GM21515 (cell line): ENCODE results near the gene EML1.

Experiments
- ATAC-seq: cut with Tn5 transposase; IDR thresholded peaks from one replicate; pipeline ENCODE4 v1.9.1; 2021; ENCODE audit not compliant: unreplicated experiment

Gene EML1

DNA sequence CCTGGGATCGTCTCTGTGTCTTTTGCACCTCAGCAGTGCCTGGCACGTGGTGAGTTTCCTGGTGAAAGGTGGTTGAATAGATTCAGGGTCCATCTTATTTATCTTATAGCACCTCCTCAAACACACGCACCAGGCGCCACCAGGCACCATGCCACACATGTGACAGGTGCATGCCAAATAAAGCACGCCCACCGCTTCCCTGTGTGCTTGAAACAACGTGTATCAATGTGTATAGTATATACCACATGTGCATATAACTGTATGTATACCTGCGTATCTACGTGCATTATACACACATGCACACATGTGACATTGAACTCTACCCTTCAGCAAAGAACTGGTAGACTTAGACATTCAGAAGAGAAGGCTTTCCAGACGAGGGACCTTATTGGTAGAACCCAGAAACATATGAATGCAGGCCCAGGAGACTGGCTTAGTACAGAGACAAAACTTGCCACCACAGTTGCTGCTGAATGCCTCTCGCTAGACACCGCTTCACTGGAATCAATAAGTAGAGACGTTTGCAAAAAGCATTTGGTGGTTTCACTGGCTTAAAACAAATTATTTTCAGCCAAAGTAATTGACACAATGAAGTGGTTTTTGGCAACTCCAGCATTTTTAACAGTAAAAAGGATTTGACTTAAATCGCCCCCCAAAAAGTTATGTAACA, 10.0 kb downstream of the EML1 start:
- ATAC-seq, result no peak

- no peak for ATAC-seq
Observed at GRCh38 chr14:99803803-99804202, 10.6 kb downstream of the EML1 start.

- ATAC-seq, result no peak
Observed at GRCh38 chr14:99805757-99806439, 12.7 kb downstream of the EML1 start.

DNA sequence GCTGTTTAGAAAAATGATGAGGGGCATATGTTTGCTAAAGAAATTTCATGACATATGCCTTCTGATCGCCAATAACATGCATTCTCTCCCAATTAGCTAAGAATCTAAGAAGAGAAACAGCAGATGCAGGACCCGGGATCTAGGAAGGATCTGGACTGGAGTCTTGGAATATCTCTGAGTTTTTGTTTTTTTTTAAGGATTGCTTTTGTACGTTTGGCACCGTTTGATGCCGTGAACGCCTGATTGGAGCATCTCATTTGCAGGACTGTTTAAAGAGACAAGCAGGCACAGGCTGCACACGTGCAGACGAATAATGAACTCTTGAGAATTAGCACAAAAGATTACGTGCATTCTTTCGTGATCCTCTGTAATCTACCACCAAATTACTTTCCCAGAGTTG, 13.6 kb downstream of the EML1 start:
- no peak for ATAC-seq

- no peak for ATAC-seq
Observed at GRCh38 chr14:99807413-99808153, 14.4 kb downstream of the EML1 start.

- no peak for ATAC-seq
Observed at GRCh38 chr14:99808154-99808505, 14.9 kb downstream of the EML1 start.

GRCh38 chr14:99808515-99808914, 15.3 kb downstream of the EML1 start:
- ATAC-seq, result no peak

- no peak for ATAC-seq
Observed at GRCh38 chr14:99809360-99809759, 16.1 kb downstream of the EML1 start.

- ATAC-seq, result no peak
Observed at GRCh38 chr14:99809859-99810558, 16.8 kb downstream of the EML1 start.

DNA sequence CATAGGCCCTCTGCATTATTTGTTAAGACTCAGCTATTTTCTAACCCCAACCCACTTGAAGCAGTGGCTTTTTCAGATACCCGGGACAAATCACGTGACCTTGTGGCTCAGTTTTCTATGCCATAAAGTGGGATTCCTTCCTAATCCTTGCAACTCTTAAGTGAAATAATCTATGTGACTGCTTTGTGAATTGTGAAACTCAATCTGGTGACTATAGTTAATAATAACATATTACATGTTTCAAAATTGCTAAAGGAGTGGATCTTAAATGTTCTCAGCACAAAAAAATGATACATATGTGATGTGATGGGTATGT, 17.3 kb downstream of the EML1 start:
- ATAC-seq, result no peak

- no peak for ATAC-seq
Observed at GRCh38 chr14:99812096-99812750, 19.0 kb downstream of the EML1 start.

DNA sequence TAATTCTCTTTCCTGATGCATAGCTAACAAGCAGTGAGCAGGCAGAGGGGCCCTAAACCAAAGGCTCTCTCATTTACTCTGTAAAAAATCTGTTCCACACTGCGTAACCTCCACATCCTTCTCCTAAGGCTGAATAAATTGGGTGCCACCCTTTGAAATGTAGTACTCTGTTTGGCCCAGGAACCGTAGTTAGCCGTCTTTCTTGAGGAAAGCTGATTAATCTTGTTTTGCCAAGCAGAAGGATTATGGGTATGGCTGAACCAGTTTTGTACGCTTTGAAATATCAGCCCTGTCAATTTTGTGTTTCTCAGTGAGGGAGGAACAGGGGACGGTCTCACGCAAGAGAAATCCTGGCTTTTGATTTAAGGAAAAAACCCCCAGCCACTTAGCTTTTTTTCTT, 19.7 kb downstream of the EML1 start:
- ATAC-seq, result no peak

- ATAC-seq, result no peak
Observed at GRCh38 chr14:99815696-99816095, 22.5 kb downstream of the EML1 start.

- no peak for ATAC-seq
Observed at GRCh38 chr14:99816217-99816616, 23.0 kb downstream of the EML1 start.

- no peak for ATAC-seq
Observed at GRCh38 chr14:99816642-99817041, 23.4 kb downstream of the EML1 start.

GRCh38 chr14:99817331-99817730, 24.1 kb downstream of the EML1 start:
- ATAC-seq, result no peak

GRCh38 chr14:99818503-99819036, 25.4 kb downstream of the EML1 start:
- ATAC-seq, result no peak

DNA sequence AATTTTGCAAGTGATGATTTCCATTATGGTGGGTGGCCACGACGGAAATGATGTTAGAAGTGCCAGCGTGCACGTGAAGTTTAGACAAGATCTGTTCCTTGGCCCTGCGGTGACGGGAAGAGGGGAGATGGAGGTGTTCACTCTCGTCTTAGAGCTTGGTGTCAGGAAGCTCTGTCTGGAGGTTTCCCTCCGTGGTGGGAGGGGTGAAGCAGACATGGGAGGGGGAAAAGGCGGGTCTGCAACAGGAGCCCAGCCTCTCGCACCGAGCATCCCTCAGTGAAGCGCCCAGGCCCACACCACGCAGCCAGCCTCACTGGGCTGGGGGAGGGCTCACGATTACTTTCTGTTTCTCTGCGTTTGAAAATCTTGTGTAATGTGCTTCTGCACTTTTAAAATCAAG, 26.3 kb downstream of the EML1 start:
- ATAC-seq, result no peak

GRCh38 chr14:99820702-99821331, 27.6 kb downstream of the EML1 start:
- ATAC-seq, result no peak
